ENCODE results near the gene KBTBD6.
A peak's percentile ranks its signal among the peaks of the same experiment; 100 is the strongest.
"Not testable (repeated sequence)": the region's sequence is repeated elsewhere in the genome, so short reads cannot be mapped to it uniquely, and the experiment has no call there.

KBTBD6 gene

GRCh38 chr13:41132512-41133152 is at the start of gene KBTBD6:
Gene KBTBD6, minus strand, starts transcription at chr13:41132802. Its CDS starts 291 bp downstream, at chr13:41132511.
- peak; percentile 99 for DNase-seq

GRCh38 chr13:41182231-41182630 is 49.6 kb upstream of the KBTBD6 start:
- DNase-seq: no peak

- peak; percentile 68 for DNase-seq
Observed at GRCh38 chr13:41179593-41180250, 47.1 kb upstream of the KBTBD6 start.

- DNase-seq: no peak
Observed at GRCh38 chr13:41178040-41178439, 45.4 kb upstream of the KBTBD6 start.

DNA sequence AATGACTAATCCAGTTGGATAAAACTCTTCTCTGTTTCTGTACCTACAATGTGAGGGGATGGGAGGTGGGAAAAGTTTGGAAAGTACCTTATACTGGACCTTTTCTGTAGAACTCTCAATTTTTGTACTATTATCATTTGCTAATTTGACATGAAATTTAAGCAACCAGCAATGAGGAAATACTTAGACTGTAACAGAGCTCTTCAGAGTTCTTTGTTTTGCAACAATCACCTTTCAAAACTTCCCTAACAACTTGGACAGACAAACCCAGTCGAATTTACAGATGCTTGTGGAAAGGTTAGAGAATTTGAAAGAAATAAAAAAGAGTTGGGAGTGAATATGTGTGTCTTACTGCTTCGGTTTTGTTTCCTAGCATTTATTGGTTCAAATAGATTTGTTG is 45.0 kb upstream of the KBTBD6 start:
- no peak for DNase-seq

DNA sequence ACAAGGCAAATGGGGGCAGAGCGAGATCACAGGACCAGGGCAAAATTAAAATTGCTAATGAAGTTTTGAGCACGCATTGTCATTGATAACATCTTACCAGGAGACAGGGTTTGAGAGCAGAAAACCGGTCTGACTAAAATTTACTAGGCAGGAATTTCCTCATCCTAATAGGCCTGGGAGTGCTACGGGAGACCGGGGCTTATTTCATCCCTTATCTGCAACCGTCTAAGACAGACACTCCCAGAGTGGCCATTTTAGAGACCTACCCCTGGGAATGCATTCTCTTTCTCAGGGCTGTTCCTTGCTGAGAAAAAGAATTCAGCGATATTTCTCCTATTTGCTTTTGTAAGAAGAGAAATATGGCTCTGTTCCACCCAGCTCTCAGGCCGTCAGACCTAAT is 43.0 kb upstream of the KBTBD6 start:
- DNase-seq: not testable (repeated sequence)

DNA sequence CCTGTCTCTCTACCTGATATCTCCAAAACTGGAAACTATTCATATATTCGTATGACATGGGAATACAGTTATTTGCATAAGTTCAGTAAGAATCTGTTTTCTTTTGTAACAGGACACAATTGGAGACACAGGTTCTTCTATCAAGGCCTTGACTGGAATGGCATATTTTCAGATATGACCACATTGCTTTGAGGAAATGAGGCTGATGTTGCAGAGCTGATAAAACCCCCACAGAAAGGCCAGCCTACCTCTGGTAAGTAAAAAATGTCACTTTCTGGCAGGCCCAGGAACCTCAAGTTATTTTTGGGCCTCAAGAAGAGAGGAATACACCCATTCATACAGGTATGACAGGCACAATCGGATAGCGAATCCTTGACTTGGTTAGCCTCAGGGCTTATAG is 29.5 kb upstream of the KBTBD6 start:
- DNase-seq: no peak

DNA sequence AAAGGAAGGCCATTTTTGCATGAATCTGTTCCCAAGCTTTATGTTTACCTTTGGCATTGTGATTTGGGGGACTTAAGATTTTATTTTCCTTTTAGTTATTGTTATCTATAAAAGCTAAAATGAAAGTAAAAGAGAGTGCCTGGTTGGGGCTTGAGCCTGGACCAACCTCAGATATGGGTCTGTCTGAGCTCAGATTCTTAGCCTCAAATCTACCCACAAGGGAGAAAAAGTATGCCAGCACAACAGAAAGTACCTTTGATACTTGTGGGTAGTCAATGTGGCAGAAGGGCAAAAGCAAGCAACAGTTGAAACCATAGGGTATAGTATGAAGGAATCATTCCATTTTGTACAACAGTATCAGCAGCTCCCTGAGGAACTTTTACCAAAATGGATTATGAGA is 26.6 kb upstream of the KBTBD6 start:
- no peak for DNase-seq

DNA sequence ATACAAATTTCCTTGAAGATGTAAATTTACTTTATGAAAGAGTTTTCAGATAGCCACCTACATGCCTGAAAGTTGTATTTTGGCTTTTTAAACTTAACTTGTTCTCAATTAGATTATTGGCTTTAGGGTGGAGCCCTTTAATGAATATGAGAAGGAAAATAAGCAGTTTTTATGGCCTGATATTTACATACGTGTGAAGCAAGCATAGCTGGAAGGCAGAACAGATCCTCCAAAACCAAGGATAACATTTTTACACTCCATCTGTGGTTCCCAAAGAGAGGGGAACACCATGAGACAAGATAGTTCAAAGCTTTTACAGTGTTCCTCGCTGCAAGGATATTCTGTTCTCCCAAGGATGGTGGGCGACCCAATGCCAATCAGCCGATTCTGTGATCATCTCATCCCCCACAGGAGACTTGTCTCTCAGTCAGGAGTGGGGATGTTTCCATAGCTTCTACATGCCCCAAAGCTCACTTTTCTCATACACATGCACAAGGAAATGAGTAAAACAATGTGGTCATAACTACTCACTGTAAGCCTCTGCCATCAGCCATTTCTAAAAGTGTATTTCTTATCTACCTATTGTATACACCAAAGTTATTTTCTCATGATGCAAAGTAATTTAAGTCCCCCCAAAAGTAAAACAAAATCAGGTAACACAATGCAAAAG is 24.6 kb upstream of the KBTBD6 start:
- DNase-seq: no peak

DNA sequence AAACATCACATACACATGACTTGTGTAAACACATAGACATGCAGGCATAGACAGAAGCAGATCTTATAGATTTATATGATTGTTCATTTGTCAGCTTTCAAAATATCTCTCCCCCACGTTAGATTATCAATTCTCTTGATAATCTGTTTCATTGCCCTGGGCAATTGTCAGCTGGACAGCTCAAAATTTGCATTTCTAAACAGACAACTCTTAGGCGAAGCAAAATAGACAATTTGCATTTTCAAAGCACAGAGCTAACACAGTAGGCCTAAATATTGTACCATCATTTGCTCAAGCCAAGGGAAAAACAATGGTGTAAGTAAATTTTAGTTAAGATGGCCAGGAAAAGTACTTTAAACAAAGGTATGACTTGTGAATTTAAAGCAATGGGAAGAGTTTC is 24.0 kb upstream of the KBTBD6 start:
- DNase-seq: no peak

DNA sequence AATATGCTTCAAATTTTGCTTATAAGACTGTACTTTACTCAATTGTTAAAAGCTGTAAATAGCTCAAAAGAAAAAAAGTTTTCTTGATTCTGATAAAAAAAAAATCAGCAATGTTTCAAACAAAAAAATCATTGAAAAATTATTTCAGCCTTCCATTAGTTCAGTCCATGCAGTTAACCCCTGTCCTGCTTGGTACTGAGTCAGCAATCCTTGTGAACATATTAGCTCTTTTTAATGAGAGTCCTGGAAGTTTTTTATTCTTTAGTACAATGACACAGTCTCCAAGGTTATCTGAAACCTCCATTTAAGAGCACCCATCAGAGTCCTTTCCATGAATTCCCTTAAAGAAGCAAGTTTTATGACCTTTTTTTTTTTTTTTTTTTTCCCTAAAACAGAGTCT is 21.4 kb upstream of the KBTBD6 start:
- DNase-seq: no peak

DNA sequence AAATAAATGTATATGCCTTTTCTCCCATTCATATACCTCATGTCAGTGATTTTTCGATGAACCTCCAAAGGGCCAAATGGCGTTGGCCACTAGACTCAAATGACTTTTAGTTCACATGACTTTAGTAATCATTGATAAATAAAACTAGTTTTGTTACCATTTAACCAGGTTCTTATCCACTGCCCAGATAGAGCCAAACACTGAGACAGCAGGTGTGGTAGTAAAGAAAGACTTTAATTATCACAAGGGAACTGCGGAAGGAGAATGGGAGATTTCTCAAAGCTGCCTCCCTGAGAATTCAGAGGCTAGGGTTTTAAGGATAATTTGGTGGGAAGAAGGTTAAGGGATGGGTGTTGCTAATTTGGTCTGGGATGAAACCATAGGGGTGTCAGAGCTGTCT is 19.4 kb upstream of the KBTBD6 start:
- no peak for DNase-seq

- DNase-seq: no peak
Observed at GRCh38 chr13:41150058-41150457, 17.5 kb upstream of the KBTBD6 start.

DNA sequence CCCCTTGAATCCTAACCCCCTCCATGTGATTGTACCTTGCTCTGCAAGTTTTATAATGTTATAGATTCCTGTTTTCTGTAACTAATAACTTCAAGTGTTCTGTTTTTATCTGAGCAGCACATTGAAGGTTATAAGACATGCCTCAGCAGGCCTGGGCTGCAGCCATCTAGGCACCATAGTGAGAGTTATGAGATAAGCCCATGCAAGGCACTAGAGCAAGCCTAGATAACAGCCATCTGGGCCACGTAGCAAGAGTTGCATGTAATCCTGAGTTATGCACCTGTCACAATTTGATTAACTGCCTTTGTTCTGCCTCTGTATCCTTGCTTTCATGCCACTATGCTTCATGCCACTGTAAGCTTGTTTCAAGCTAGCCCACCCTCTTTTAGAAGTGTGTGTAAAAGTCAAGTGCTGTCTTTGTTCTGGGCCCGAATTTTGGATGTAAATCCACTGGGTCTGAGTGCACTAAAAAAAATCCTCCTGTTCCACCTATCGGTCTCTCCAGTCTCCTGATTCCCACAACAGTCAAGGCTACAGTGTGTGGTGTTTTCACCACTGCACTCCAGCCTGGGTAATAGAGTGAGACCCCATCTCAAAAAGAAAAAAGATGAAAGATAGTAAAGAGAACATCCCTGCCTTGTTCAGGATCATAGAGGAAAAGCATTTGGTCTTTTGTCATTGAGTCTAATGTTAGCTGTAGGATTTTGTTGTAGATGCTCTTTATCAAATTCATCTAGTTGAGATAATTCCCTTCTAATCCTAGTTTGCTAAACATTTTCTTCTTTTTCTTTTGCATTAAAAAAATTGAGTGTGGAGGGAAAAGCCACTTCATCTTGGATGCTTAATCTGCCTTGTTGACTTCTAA is 16.0 kb upstream of the KBTBD6 start:
- no peak for DNase-seq

GRCh38 chr13:41145136-41145908 is 12.7 kb upstream of the KBTBD6 start:
- peak; percentile 86 for DNase-seq

DNA sequence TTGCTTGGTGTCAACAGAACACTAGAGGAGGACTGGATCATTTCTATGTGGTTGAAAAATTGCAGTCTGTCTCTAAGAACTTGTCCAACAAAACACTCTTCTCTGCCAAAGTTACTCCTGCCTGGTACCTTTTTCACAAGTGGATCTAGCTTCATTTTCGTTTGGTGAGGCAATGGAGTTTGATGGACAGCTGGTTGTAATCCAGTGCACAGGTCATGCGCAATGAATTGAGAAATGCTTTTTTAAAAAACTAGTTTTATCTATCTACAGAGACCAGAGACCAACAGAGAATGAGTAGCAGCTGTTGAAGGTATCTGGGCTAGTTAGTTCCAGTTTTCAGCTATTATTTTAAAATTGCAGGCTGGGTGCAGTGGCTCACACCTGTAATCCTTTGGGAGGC is 12.0 kb upstream of the KBTBD6 start:
- no peak for DNase-seq

GRCh38 chr13:41139296-41139966 is 6.8 kb upstream of the KBTBD6 start:
- peak; percentile 57 for DNase-seq

GRCh38 chr13:41137951-41138350 is 5.3 kb upstream of the KBTBD6 start:
- DNase-seq: peak; percentile 90

- peak; percentile 47 for DNase-seq
Observed at GRCh38 chr13:41137241-41137640, 4.6 kb upstream of the KBTBD6 start.

GRCh38 chr13:41136396-41137031 is 3.9 kb upstream of the KBTBD6 start:
- no peak for DNase-seq

GRCh38 chr13:41133951-41134350 is 1.3 kb upstream of the KBTBD6 start:
- DNase-seq: no peak

All from EL (cell line).